C4-2B (cell line): Measurements from ENCODE around the gene CDH24.
A peak's percentile ranks its signal among the peaks of the same experiment; 100 is the strongest.

Experiments used
- H3K27ac ChIP-seq: fragments of 450-650 bp; 2 replicates; pipeline ENCODE4 v1.5.1; 2017
- CTCF ChIP-seq: fragments of 450-650 bp; conservative IDR thresholded peaks from 2 replicates; pipeline ENCODE4 v1.5.1; 2017; ENCODE audit warnings: mild to moderate bottlenecking
- ZFX ChIP-seq: fragments of 450-650 bp; IDR thresholded peaks from 2 replicates; pipeline ENCODE4 v1.6.1; 2017

CDH24 gene

GRCh38 chr14:23056956-23057756 lies at the start of gene CDH24:
Gene CDH24, minus strand, starts transcription at chr14:23057520. Its CDS starts 1,787 bp downstream, at chr14:23055733.
- TF ChIP-seq ZFX: no peak
- no peak for TF ChIP-seq CTCF
- H3K27ac ChIP-seq: peak within 1 kb of the TSS; percentile 73

GRCh38 chr14:23106747-23107045 lies 49.4 kb upstream of the CDH24 start:
- TF ChIP-seq ZFX (no peak), CTCF (no peak)

GRCh38 chr14:23105348-23105824 lies 48.1 kb upstream of the CDH24 start:
- H3K27ac ChIP-seq: no peak overlapping the region
- TF ChIP-seq CTCF: no peak
- TF ChIP-seq ZFX: no peak

More at GRCh38 chr14:23106747-23107045, 49.4 kb upstream of the CDH24 start:
- H3K27ac ChIP-seq: no peak overlapping the region

GRCh38 chr14:23104591-23105347 lies 47.4 kb upstream of the CDH24 start, which contains the start of gene CIROP:
Gene CIROP, minus strand, starts transcription at chr14:23104989. Its CDS starts 69 bp downstream, at chr14:23104920.
- TF ChIP-seq CTCF (no peak), ZFX (no peak)
- H3K27ac ChIP-seq: no peak within 1 kb of the TSS

GRCh38 chr14:23104070-23104590 lies 46.8 kb upstream of the CDH24 start:
- no peak for TF ChIP-seq CTCF
- TF ChIP-seq ZFX: no peak
- H3K27ac ChIP-seq: no peak overlapping the region

GRCh38 chr14:23103581-23103980 lies 46.3 kb upstream of the CDH24 start:
- TF ChIP-seq ZFX (no peak), CTCF (no peak)

GRCh38 chr14:23102801-23103200 lies 45.5 kb upstream of the CDH24 start:
- H3K27ac ChIP-seq: no peak overlapping the region
- TF ChIP-seq CTCF: no peak
- no peak for TF ChIP-seq ZFX

More at GRCh38 chr14:23103581-23103980, 46.3 kb upstream of the CDH24 start:
- H3K27ac ChIP-seq: no peak overlapping the region
